ENCODE data around the gene CABP2.

Gene CABP2

GRCh38 chr11:67542169-67542568, 18.9 kb upstream of the CABP2 start:
- Histone ChIP-seq H3K79me2 (ENCODE audit: insufficient read depth, low read length) (no peaks in the 10 kb centered on the region), H3K4me3 (ENCODE audit: low read depth in 1 of 2, low read length in 2 of 2) (no peak overlapping the region), H3K9ac (ENCODE audit: low read depth, low read length) (no peak overlapping the region), H3K27me3 (ENCODE audit: insufficient read depth, low read length, poor library complexity) (no peaks in the 10 kb centered on the region), H2AFZ (ENCODE audit: low read depth, low read length) (no peak overlapping the region), H4K20me1 (ENCODE audit: insufficient read depth, low read length) (no peaks in the 10 kb centered on the region), H3K27ac (ENCODE audit: low read length) (peak overlapping the region; percentile 25; the same call in 1 of the 2 replicates), H3K9me3 (ENCODE audit: insufficient read depth, low read length, severe bottlenecking) (no peaks in the 10 kb centered on the region), H3K4me1 (ENCODE audit: insufficient read depth, low read length) (peaks cover 46% of the 10 kb centered on the region), H3K36me3 (ENCODE audit: insufficient read depth, low read length) (no peaks in the 10 kb centered on the region), H3K4me2 (ENCODE audit: insufficient read depth, low read length) (no peak overlapping the region)
- DNase-seq = no peak
- ATAC-seq (ENCODE audit: insufficient read depth, low read depth) = no peak
- TF ChIP-seq EZH2 (IDR thresholded peaks at IDR 0.05; ENCODE audit: borderline replicate concordance, low read depth, low read length, severe bottlenecking) (no peak), CTCF (IDR thresholded peaks at IDR 0.05; ENCODE audit: borderline replicate concordance, extremely low read depth, low read length, poor library complexity, severe bottlenecking) (no peak)

- H3K9me3 ChIP-seq (ENCODE audit: insufficient read depth, low read length, severe bottlenecking) = peaks cover 3% of the 10 kb centered on the region
- no peaks in the 10 kb centered on the region for H4K20me1 ChIP-seq (ENCODE audit: insufficient read depth, low read length)
- no peaks in the 10 kb centered on the region for H3K36me3 ChIP-seq (ENCODE audit: insufficient read depth, low read length)
- DNase-seq (no peak), ATAC-seq (ENCODE audit: insufficient read depth, low read depth) (no peak)
- H3K27ac ChIP-seq (ENCODE audit: low read length) = peak overlapping the region; percentile 56; the same call in 1 of the 2 replicates
- H3K9ac ChIP-seq (ENCODE audit: low read depth, low read length) = no peak overlapping the region
- peak overlapping the region; percentile 31; the same call in 1 of the 2 replicates for H2AFZ ChIP-seq (ENCODE audit: low read depth, low read length)
- TF ChIP-seq EZH2 (IDR thresholded peaks at IDR 0.05; ENCODE audit: borderline replicate concordance, low read depth, low read length, severe bottlenecking) = no peak
- TF ChIP-seq CTCF (IDR thresholded peaks at IDR 0.05; ENCODE audit: borderline replicate concordance, extremely low read depth, low read length, poor library complexity, severe bottlenecking) = peak; percentile 11
- peaks cover 36% of the 10 kb centered on the region for H3K4me1 ChIP-seq (ENCODE audit: insufficient read depth, low read length)
- no peaks in the 10 kb centered on the region for H3K27me3 ChIP-seq (ENCODE audit: insufficient read depth, low read length, poor library complexity)
- H3K79me2 ChIP-seq (ENCODE audit: insufficient read depth, low read length) = no peaks in the 10 kb centered on the region
- H3K4me3 ChIP-seq (ENCODE audit: low read depth in 1 of 2, low read length in 2 of 2) = no peak overlapping the region
- H3K4me2 ChIP-seq (ENCODE audit: insufficient read depth, low read length) = no peak overlapping the region
Measured at GRCh38 chr11:67541198-67541597, 18.0 kb upstream of the CABP2 start.

- DNase-seq = no peak
Measured at GRCh38 chr11:67539550-67539949, 16.3 kb upstream of the CABP2 start.

More at GRCh38 chr11:67539550-67539949, 16.3 kb upstream of the CABP2 start:
- no peak overlapping the region for H2AFZ ChIP-seq (ENCODE audit: low read depth, low read length)
- peaks cover 20% of the 10 kb centered on the region for H3K4me1 ChIP-seq (ENCODE audit: insufficient read depth, low read length)
- H3K4me3 ChIP-seq (ENCODE audit: low read depth in 1 of 2, low read length in 2 of 2) = no peak overlapping the region
- TF ChIP-seq EZH2 (IDR thresholded peaks at IDR 0.05; ENCODE audit: borderline replicate concordance, low read depth, low read length, severe bottlenecking) (no peak), CTCF (IDR thresholded peaks at IDR 0.05; ENCODE audit: borderline replicate concordance, extremely low read depth, low read length, poor library complexity, severe bottlenecking) (no peak)
- no peaks in the 10 kb centered on the region for H3K27me3 ChIP-seq (ENCODE audit: insufficient read depth, low read length, poor library complexity)
- no peak overlapping the region for H3K9ac ChIP-seq (ENCODE audit: low read depth, low read length)
- H3K9me3 ChIP-seq (ENCODE audit: insufficient read depth, low read length, severe bottlenecking) = peaks cover 6% of the 10 kb centered on the region
- no peaks in the 10 kb centered on the region for H3K36me3 ChIP-seq (ENCODE audit: insufficient read depth, low read length)
- no peak overlapping the region for H3K27ac ChIP-seq (ENCODE audit: low read length)
- ATAC-seq (ENCODE audit: insufficient read depth, low read depth) = no peak
- H3K79me2 ChIP-seq (ENCODE audit: insufficient read depth, low read length) = no peaks in the 10 kb centered on the region
- H3K4me2 ChIP-seq (ENCODE audit: insufficient read depth, low read length) = no peak overlapping the region
- H4K20me1 ChIP-seq (ENCODE audit: insufficient read depth, low read length) = no peaks in the 10 kb centered on the region

Measured in DND-41 (cell line).